Measurements from ENCODE around the gene NCKAP5L. TPM values are rescaled to one million over a fixed set of nuclear protein-coding genes. Genes with fewer than 3 reads are reported as not detected.
"Not testable (repeated sequence)": the region's sequence is repeated elsewhere in the genome, so short reads cannot be mapped to it uniquely, and the experiment has no call there.

NCKAP5L gene
- total RNA-seq, 2 donors from 2014 or later: 5.4 to 5.6 TPM

- DNase-seq (no peak), ATAC-seq (replicated peaks in 1 of 2) (no peak)
- H3K4me3 Mint-ChIP-seq: no peak overlapping the region
- H3K27ac Mint-ChIP-seq: no peak overlapping the region
- H3K36me3 Mint-ChIP-seq (ENCODE audit: insufficient read depth in 2 of 2): no peaks in the 10 kb centered on the region
- no peaks in the 10 kb centered on the region for H3K9me3 Mint-ChIP-seq
- H3K4me1 Mint-ChIP-seq (ENCODE audit: low read depth): peaks cover 7% of the 10 kb centered on the region
- no peaks in the 10 kb centered on the region for H3K27me3 Mint-ChIP-seq (ENCODE audit: low read depth)
Observed at GRCh38 chr12:49870501-49871262, 42.5 kb upstream of the NCKAP5L start.

GRCh38 chr12:49869816-49870500 lies 41.7 kb upstream of the NCKAP5L start:
- Mint-ChIP-seq H3K4me3 (no peak overlapping the region), H3K9me3 (no peaks in the 10 kb centered on the region), H3K27me3 (ENCODE audit: low read depth) (no peaks in the 10 kb centered on the region), H3K27ac (no peak overlapping the region), H3K4me1 (ENCODE audit: low read depth) (peaks cover 7% of the 10 kb centered on the region), H3K36me3 (ENCODE audit: insufficient read depth in 2 of 2) (no peaks in the 10 kb centered on the region)
- ATAC-seq (replicated peaks in 1 of 2) (no peak), DNase-seq (no peak)

GRCh38 chr12:49868952-49869815 lies 41.0 kb upstream of the NCKAP5L start:
- Mint-ChIP-seq H3K27ac (no peak overlapping the region), H3K4me3 (no peak overlapping the region), H3K9me3 (no peaks in the 10 kb centered on the region), H3K4me1 (ENCODE audit: low read depth) (peaks cover 7% of the 10 kb centered on the region), H3K36me3 (ENCODE audit: insufficient read depth in 2 of 2) (no peaks in the 10 kb centered on the region), H3K27me3 (ENCODE audit: low read depth) (no peaks in the 10 kb centered on the region)
- DNase-seq (no peak), ATAC-seq (replicated peaks in 1 of 2) (no peak)

- DNase-seq: no peak
- H3K4me1 Mint-ChIP-seq (ENCODE audit: low read depth): peaks cover 7% of the 10 kb centered on the region
- H3K36me3 Mint-ChIP-seq (ENCODE audit: insufficient read depth in 2 of 2): no peaks in the 10 kb centered on the region
- H3K27ac Mint-ChIP-seq: no peak overlapping the region
- H3K4me3 Mint-ChIP-seq: no peak overlapping the region
- H3K9me3 Mint-ChIP-seq: no peaks in the 10 kb centered on the region
- no peak for ATAC-seq (replicated peaks in 1 of 2)
- H3K27me3 Mint-ChIP-seq (ENCODE audit: low read depth): no peaks in the 10 kb centered on the region
Observed at GRCh38 chr12:49868449-49868848, 40.2 kb upstream of the NCKAP5L start.

GRCh38 chr12:49867570-49868341 lies 39.5 kb upstream of the NCKAP5L start:
- H3K27me3 Mint-ChIP-seq (ENCODE audit: low read depth): no peaks in the 10 kb centered on the region
- no peaks in the 10 kb centered on the region for H3K36me3 Mint-ChIP-seq (ENCODE audit: insufficient read depth in 2 of 2)
- H3K9me3 Mint-ChIP-seq: no peaks in the 10 kb centered on the region
- no peak overlapping the region for H3K4me3 Mint-ChIP-seq
- ATAC-seq (replicated peaks in 1 of 2) (peak in 1 of 2 donors; percentile 14), DNase-seq (no peak)
- no peak overlapping the region for H3K27ac Mint-ChIP-seq
- H3K4me1 Mint-ChIP-seq (ENCODE audit: low read depth): peaks cover 7% of the 10 kb centered on the region

GRCh38 chr12:49866859-49867569 lies 38.8 kb upstream of the NCKAP5L start:
- DNase-seq: peak; percentile 77 to 81
- Mint-ChIP-seq H3K27me3 (ENCODE audit: low read depth) (no peaks in the 10 kb centered on the region), H3K9me3 (no peaks in the 10 kb centered on the region), H3K4me1 (ENCODE audit: low read depth) (peaks cover 7% of the 10 kb centered on the region), H3K4me3 (no peak overlapping the region), H3K36me3 (ENCODE audit: insufficient read depth in 2 of 2) (no peaks in the 10 kb centered on the region), H3K27ac (no peak overlapping the region)
- peak; percentile 83 to 86 for ATAC-seq (replicated peaks in 1 of 2)

- Mint-ChIP-seq H3K9me3 (no peaks in the 10 kb centered on the region), H3K4me1 (ENCODE audit: low read depth) (peaks cover 7% of the 10 kb centered on the region), H3K4me3 (no peak overlapping the region), H3K36me3 (ENCODE audit: insufficient read depth in 2 of 2) (no peaks in the 10 kb centered on the region), H3K27me3 (ENCODE audit: low read depth) (no peaks in the 10 kb centered on the region), H3K27ac (no peak overlapping the region)
- ATAC-seq (replicated peaks in 1 of 2) (no peak), DNase-seq (no peak)
Observed at GRCh38 chr12:49865782-49866135, 37.5 kb upstream of the NCKAP5L start.

GRCh38 chr12:49865109-49865781 lies 37.0 kb upstream of the NCKAP5L start:
- H3K4me1 Mint-ChIP-seq (ENCODE audit: low read depth): peaks cover 7% of the 10 kb centered on the region

GRCh38 chr12:49864798-49865090 lies 36.5 kb upstream of the NCKAP5L start:
- no peak for DNase-seq
- no peaks in the 10 kb centered on the region for H3K27me3 Mint-ChIP-seq (ENCODE audit: low read depth)
- no peak for ATAC-seq (replicated peaks in 1 of 2)

More at GRCh38 chr12:49865109-49865781, 37.0 kb upstream of the NCKAP5L start:
- Mint-ChIP-seq H3K9me3 (no peaks in the 10 kb centered on the region), H3K4me3 (no peak overlapping the region), H3K27ac (no peak overlapping the region), H3K36me3 (ENCODE audit: insufficient read depth in 2 of 2) (no peaks in the 10 kb centered on the region), H3K27me3 (ENCODE audit: low read depth) (no peaks in the 10 kb centered on the region)
- ATAC-seq (replicated peaks in 1 of 2) (no peak), DNase-seq (no peak)

GRCh38 chr12:49863946-49864797 lies 36.0 kb upstream of the NCKAP5L start:
- no peak for DNase-seq
- no peak for ATAC-seq (replicated peaks in 1 of 2)
- Mint-ChIP-seq H3K27me3 (ENCODE audit: low read depth) (no peaks in the 10 kb centered on the region), H3K9me3 (no peaks in the 10 kb centered on the region), H3K4me1 (ENCODE audit: low read depth) (peaks cover 7% of the 10 kb centered on the region), H3K4me3 (no peak overlapping the region), H3K36me3 (ENCODE audit: insufficient read depth in 2 of 2) (no peaks in the 10 kb centered on the region), H3K27ac (no peak overlapping the region)

More at GRCh38 chr12:49864798-49865090, 36.5 kb upstream of the NCKAP5L start:
- Mint-ChIP-seq H3K9me3 (no peaks in the 10 kb centered on the region), H3K4me1 (ENCODE audit: low read depth) (peaks cover 7% of the 10 kb centered on the region), H3K27ac (no peak overlapping the region), H3K36me3 (ENCODE audit: insufficient read depth in 2 of 2) (no peaks in the 10 kb centered on the region), H3K4me3 (no peak overlapping the region)

GRCh38 chr12:49860921-49861320 lies 32.7 kb upstream of the NCKAP5L start:
- H3K9me3 Mint-ChIP-seq; H3K4me3 Mint-ChIP-seq; H3K4me1 Mint-ChIP-seq (ENCODE audit: low read depth); H3K27me3 Mint-ChIP-seq (ENCODE audit: low read depth); ATAC-seq (replicated peaks in 1 of 2); H3K27ac Mint-ChIP-seq; DNase-seq; H3K36me3 Mint-ChIP-seq (ENCODE audit: insufficient read depth in 2 of 2): not testable (repeated sequence)
